ENCODE measurements around the gene ZCCHC17.

The ZCCHC17 gene

DNA sequence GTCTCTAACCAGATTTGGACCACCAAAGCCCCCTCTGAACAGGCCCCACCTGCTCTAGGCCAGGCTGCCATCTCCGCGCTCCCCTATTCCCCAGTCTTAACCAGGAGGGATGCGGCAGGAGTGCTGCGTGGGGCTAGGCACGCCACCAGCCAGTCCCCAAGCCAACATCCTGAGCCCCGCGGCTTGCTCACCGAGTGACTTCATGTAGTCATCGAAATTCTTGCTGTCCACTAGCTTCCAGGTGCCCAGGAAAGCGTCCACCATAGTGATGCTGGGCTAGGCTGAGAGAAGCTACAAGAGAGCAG is 75.9 kb downstream of the ZCCHC17 start:
- peak overlapping the region; percentile 84 for H3K4me3 ChIP-seq (ENCODE audit: low read length)
- H3K36me3 ChIP-seq (replicated peaks; ENCODE audit: low read depth, low read length) = no peaks in the 10 kb centered on the region
- no peaks in the 10 kb centered on the region for H3K4me1 ChIP-seq (ENCODE audit: low read length)

DNA sequence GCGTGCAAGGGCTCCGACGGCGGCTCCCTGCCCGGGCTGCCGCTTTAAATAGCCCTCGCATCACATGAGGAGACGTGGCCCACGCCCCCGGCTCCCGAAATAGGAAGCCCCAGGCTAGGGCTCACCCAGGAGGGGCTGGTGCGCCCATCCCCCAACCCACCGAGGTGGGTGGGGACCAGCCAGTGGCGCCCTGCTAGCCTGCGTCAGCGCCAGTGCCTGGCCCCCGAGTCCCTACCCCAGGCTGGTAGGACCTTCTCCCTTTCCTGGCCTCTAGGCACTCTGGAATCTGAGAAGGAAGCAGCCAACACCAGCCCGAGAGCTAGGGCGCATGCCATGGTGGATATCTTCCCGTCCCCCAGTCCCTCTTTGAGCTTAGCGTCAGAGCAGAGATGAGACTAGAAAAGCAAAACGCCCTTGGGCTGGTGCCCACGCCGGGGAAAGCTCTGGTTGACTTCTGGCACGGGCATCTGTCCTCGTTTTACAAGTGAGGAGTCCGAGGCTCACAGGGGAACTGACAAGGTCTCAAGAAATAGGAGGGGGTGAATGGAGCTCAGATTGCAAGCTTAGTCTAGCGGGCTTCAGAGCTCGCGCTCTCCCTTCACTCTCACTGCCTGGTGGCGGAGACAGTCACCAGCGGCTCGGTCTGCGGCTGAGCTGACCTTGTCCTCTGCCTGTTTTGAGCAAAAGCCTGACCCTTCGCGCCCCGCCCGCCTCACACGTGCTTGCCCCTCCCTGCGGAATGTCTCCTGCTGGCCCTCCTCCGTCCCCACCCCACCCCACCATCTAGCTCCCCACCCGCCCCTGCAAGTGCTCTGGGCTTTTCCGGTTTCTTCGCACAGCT is 76.4 kb downstream of the ZCCHC17 start, which contains the start of gene FABP3:
Gene FABP3, minus strand, starts transcription at position 21 of the 841 bp plus-strand sequence. CDS start 62 bp downstream, outside the sequence.
- Histone ChIP-seq H3K9ac (ENCODE audit: low read length) (peak within 1 kb of the TSS; percentile 62), H3K4me2 (ENCODE audit: low read length) (peak within 1 kb of the TSS; percentile 84), H3K27me3 (ENCODE audit: low read depth, low read length) (no peaks in the 10 kb centered on the region), H3K79me2 (ENCODE audit: low read length) (no peaks in the 10 kb centered on the region), H4K20me1 (ENCODE audit: insufficient read depth, low read length) (no peaks in the 10 kb centered on the region), H2AFZ (ENCODE audit: low read depth, low read length) (peak within 1 kb of the TSS; percentile 56; the same call in 1 of the 2 replicates), H3K27ac (ENCODE audit: low read length) (no peak within 1 kb of the TSS), H3K4me3 (ENCODE audit: low read length) (peak within 1 kb of the TSS; percentile 84), H3K4me1 (ENCODE audit: low read length) (no peaks in the 10 kb centered on the region), H3K9me3 (ENCODE audit: insufficient read depth, low read length) (no peaks in the 10 kb centered on the region), H3K36me3 (replicated peaks; ENCODE audit: low read depth, low read length) (no peaks in the 10 kb centered on the region)
- TF ChIP-seq, protein P1, sequence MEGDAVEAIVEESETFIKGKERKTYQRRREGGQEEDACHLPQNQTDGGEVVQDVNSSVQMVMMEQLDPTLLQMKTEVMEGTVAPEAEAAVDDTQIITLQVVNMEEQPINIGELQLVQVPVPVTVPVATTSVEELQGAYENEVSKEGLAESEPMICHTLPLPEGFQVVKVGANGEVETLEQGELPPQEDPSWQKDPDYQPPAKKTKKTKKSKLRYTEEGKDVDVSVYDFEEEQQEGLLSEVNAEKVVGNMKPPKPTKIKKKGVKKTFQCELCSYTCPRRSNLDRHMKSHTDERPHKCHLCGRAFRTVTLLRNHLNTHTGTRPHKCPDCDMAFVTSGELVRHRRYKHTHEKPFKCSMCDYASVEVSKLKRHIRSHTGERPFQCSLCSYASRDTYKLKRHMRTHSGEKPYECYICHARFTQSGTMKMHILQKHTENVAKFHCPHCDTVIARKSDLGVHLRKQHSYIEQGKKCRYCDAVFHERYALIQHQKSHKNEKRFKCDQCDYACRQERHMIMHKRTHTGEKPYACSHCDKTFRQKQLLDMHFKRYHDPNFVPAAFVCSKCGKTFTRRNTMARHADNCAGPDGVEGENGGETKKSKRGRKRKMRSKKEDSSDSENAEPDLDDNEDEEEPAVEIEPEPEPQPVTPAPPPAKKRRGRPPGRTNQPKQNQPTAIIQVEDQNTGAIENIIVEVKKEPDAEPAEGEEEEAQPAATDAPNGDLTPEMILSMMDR (IDR thresholded peaks at IDR 0.05; ENCODE audit: low read depth, low read length) = no peak

More for the DNA sequence above, 75.9 kb downstream of the ZCCHC17 start:
- Histone ChIP-seq H4K20me1 (ENCODE audit: insufficient read depth, low read length) (no peaks in the 10 kb centered on the region), H3K4me2 (ENCODE audit: low read length) (peak overlapping the region; percentile 84), H3K9me3 (ENCODE audit: insufficient read depth, low read length) (no peaks in the 10 kb centered on the region), H2AFZ (ENCODE audit: low read depth, low read length) (no peak overlapping the region), H3K27ac (ENCODE audit: low read length) (no peak overlapping the region), H3K79me2 (ENCODE audit: low read length) (no peaks in the 10 kb centered on the region), H3K27me3 (ENCODE audit: low read depth, low read length) (no peaks in the 10 kb centered on the region), H3K9ac (ENCODE audit: low read length) (peak overlapping the region; percentile 62)
- TF ChIP-seq, protein P1 (IDR thresholded peaks at IDR 0.05; ENCODE audit: low read depth, low read length) = no peak
- no peak for TF ChIP-seq EZH2phosphoT487 (IDR thresholded peaks at IDR 0.05; ENCODE audit: low read depth)

DNA sequence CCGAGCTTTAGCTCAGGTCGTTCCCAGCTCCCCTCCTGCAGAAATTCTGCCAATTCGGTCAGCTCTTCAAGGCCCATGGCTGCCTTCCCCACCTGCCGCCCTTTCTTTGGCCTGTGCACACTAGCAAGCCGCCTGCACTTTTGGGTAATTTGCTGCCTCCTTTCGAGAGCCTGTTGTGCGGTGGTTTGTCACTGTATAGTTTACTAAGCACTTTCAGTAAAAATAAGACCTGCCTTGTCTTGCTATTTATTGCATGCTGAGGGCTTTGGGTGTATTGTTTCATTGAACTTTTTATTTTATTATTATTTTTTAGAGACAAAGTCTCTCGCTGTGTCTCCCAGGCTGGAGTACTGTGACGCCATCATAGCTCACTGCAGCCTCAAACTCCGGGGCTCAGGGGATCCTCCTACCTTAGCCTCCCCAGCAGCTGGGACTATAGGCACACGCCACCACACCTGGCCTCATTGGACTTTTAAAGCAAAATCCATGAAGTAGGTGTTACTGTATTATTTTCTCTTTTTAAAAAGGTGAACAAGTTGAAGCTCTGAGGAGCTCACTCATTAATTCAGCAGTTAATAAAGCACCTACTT is 77.2 kb downstream of the ZCCHC17 start:
- TF ChIP-seq, protein P1 (IDR thresholded peaks at IDR 0.05; ENCODE audit: low read depth, low read length) = no peak
- no peak for TF ChIP-seq EZH2phosphoT487 (IDR thresholded peaks at IDR 0.05; ENCODE audit: low read depth)
- H3K4me3 ChIP-seq (ENCODE audit: low read length) = peak overlapping the region; percentile 84
- H3K4me2 ChIP-seq (ENCODE audit: low read length) = peak overlapping the region; percentile 84
- H3K27me3 ChIP-seq (ENCODE audit: low read depth, low read length) = no peaks in the 10 kb centered on the region
- H3K79me2 ChIP-seq (ENCODE audit: low read length) = no peaks in the 10 kb centered on the region
- H3K9ac ChIP-seq (ENCODE audit: low read length) = no peak overlapping the region
- H3K9me3 ChIP-seq (ENCODE audit: insufficient read depth, low read length) = no peaks in the 10 kb centered on the region
- no peak overlapping the region for H3K27ac ChIP-seq (ENCODE audit: low read length)
- H4K20me1 ChIP-seq (ENCODE audit: insufficient read depth, low read length) = no peaks in the 10 kb centered on the region
- H3K4me1 ChIP-seq (ENCODE audit: low read length) = no peaks in the 10 kb centered on the region
- peak overlapping the region; percentile 52; the same call in 1 of the 2 replicates for H2AFZ ChIP-seq (ENCODE audit: low read depth, low read length)
- H3K36me3 ChIP-seq (replicated peaks; ENCODE audit: low read depth, low read length) = no peaks in the 10 kb centered on the region

DNA sequence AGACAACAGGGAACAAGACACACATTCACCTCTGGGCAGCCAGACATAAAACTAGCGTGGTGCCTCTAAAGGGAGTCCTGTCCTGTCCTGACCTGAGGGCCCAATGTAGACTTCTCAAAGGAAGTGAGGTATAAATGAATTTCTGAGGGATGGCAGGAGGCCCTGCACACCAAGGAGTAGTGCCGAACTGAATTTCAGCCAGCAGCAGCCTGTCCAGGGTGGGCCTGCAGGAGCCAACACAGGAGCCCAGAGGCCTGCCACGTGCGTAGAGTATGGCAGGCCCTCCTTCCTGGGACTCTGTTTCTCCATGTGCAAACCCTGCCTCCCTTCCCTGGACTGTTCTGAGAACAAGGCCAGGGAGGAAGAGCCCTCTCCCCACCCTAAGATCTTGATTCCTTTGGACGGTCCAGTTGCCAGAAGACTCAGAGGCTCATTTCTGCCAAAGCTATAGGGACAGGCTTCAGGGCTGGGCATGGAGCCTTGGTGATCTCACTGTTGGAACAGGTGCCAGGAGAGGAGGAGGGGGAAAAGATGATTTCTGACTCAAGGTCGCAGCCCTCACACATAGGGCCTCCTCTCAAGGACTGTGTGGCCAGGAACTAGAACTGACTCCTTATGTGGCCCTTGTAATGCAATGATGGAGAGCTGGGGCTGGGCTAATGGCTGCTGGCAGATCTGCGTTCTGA is 77.8 kb downstream of the ZCCHC17 start:
- no peaks in the 10 kb centered on the region for H3K36me3 ChIP-seq (replicated peaks; ENCODE audit: low read depth, low read length)
- H4K20me1 ChIP-seq (ENCODE audit: insufficient read depth, low read length) = no peaks in the 10 kb centered on the region
- H3K27me3 ChIP-seq (ENCODE audit: low read depth, low read length) = no peaks in the 10 kb centered on the region
- no peaks in the 10 kb centered on the region for H3K4me1 ChIP-seq (ENCODE audit: low read length)
- no peak overlapping the region for H2AFZ ChIP-seq (ENCODE audit: low read depth, low read length)
- no peak overlapping the region for H3K4me2 ChIP-seq (ENCODE audit: low read length)
- no peak for TF ChIP-seq EZH2phosphoT487 (IDR thresholded peaks at IDR 0.05; ENCODE audit: low read depth)
- TF ChIP-seq, protein P1 (IDR thresholded peaks at IDR 0.05; ENCODE audit: low read depth, low read length) = no peak
- H3K27ac ChIP-seq (ENCODE audit: low read length) = no peak overlapping the region
- H3K9ac ChIP-seq (ENCODE audit: low read length) = no peak overlapping the region
- H3K79me2 ChIP-seq (ENCODE audit: low read length) = no peaks in the 10 kb centered on the region
- no peaks in the 10 kb centered on the region for H3K9me3 ChIP-seq (ENCODE audit: insufficient read depth, low read length)
- no peak overlapping the region for H3K4me3 ChIP-seq (ENCODE audit: low read length)
